ENCODE data around the gene PITX1. TPM values are rescaled to one million over a fixed set of nuclear protein-coding genes. Genes with fewer than 3 reads are reported as not detected.

Gene PITX1
- total and polyA plus RNA-seq, 12 donors = 0.06 to 0.24 (median 0.12) TPM; not detected in 8

DNA sequence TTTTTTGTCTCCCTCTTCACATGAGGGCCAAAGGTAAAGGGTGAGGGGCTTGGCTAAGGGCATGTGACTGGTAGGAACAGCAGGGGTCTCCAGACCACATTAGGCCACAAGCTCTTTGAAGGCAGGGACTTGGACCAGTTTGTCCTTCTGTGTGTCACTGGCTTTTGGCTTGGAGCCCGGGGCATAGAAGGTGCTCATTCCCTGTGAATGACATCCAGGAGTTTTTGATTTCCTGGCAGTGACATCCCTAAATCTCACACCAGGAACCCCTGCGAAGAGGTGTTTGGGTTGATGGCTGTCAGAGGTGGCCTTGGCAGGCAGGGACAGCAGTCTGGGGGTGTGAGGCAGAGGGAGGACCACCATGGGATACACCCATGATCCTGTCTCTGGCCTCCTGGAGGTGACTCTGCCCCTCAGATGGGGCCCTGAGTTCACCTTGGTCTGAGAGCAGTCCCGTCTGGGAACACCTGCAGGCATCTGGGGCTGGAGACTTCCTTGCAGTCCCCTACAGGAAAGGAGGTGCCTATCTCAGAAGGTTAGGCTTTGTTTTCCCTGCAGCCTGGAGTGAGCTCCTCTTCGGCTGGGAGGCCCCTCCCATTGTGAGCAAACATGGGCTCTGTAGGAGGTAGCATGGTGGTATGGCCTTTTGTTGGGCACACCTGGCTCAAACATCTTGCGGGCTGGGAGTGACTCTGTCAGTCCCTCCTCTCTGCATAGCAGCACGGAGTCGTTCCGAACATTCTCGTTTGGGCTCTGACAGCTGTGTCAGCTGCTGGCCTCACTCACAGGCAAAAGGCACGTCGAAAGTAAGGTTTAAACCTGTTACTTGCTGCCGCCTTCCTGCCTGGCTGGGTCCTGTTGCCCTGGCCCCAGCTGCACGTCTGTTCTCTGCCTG lies 38.6 kb upstream of the PITX1 start:
- Histone ChIP-seq H3K4me1 (no peaks in the 10 kb centered on the region), H3K27me3 (peaks cover 0 to 36% (median 12%) of the 10 kb centered on the region in 7 donors), H3K4me3 (no peak overlapping the region), H3K9me3 (no peaks in the 10 kb centered on the region), H3K27ac (no peak overlapping the region), H3K36me3 (no peaks in the 10 kb centered on the region)
- no peak for TF ChIP-seq CTCF (IDR thresholded peaks at IDR 0.05)
- DNase-seq (no peak), ATAC-seq (no peak)
- intact Hi-C loops (cut with DNase I) = no loop called here
- 53% methylated on average over 13 of the region's 13 CpGs for WGBS, 2 donors

- ATAC-seq = no peak
- H3K4me1 ChIP-seq = no peaks in the 10 kb centered on the region
- H3K4me3 ChIP-seq = no peak overlapping the region
- H3K36me3 ChIP-seq = no peaks in the 10 kb centered on the region
- WGBS, 2 donors = 85% methylated on average over 6 of the region's 6 CpGs
- H3K27me3 ChIP-seq = peaks cover 0 to 34% (median 12%) of the 10 kb centered on the region in 7 donors
- no peaks in the 10 kb centered on the region for H3K9me3 ChIP-seq
- intact Hi-C loops (cut with DNase I) = no loop called here
- no peak for TF ChIP-seq CTCF (IDR thresholded peaks at IDR 0.05)
- H3K27ac ChIP-seq = no peak overlapping the region
- DNase-seq = no peak
These were observed 37.3 kb upstream of the PITX1 start for GRCh38 chr5:135071311-135071710.

DNA sequence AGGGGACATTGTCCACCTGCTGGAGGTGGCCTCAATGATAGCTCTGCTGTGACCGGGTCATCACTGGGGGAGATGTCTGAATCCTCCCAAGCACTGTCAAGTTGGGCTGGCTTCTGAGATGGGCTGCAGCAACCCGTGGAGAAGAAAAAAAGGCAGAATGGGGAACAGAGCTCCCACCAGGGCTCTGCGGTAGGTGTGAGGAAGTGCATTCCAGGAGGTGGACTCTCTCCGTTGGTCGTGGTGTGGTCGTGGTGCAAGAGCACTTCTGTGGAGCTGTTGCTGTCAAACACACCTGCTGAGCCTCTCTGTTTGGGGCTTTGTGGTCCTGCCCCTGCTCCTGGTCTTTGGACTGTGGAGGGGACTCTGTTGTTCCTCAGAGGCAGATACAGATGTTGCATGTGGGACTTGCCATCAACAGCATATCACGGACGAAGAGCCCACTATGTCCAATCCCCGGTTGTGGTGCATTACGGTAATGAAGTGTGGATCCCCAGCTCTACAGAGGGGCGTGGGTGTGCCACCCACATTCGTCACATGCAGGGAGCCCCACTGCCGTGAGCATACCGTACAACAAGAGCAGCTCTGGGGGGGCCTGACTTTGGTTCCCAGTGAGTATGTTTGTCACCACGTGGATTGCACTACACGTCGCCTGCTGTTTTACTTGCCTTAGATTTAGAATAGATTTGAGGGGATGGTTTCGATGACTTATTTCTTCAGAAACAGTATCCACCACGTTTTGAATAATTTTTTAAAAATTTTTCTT lies 36.0 kb upstream of the PITX1 start:
- intact Hi-C loops (cut with DNase I) = no loop called here
- DNase-seq (no peak), ATAC-seq (no peak)
- Histone ChIP-seq H3K36me3 (no peaks in the 10 kb centered on the region), H3K27ac (no peak overlapping the region), H3K9me3 (no peaks in the 10 kb centered on the region), H3K4me3 (no peak overlapping the region), H3K27me3 (peaks cover 0 to 40% (median 11%) of the 10 kb centered on the region in 7 donors), H3K4me1 (no peaks in the 10 kb centered on the region)
- 68 to 71% methylated on average over 19 of the region's 19 CpGs for WGBS, 2 donors
- TF ChIP-seq CTCF (IDR thresholded peaks at IDR 0.05) = no peak

DNA sequence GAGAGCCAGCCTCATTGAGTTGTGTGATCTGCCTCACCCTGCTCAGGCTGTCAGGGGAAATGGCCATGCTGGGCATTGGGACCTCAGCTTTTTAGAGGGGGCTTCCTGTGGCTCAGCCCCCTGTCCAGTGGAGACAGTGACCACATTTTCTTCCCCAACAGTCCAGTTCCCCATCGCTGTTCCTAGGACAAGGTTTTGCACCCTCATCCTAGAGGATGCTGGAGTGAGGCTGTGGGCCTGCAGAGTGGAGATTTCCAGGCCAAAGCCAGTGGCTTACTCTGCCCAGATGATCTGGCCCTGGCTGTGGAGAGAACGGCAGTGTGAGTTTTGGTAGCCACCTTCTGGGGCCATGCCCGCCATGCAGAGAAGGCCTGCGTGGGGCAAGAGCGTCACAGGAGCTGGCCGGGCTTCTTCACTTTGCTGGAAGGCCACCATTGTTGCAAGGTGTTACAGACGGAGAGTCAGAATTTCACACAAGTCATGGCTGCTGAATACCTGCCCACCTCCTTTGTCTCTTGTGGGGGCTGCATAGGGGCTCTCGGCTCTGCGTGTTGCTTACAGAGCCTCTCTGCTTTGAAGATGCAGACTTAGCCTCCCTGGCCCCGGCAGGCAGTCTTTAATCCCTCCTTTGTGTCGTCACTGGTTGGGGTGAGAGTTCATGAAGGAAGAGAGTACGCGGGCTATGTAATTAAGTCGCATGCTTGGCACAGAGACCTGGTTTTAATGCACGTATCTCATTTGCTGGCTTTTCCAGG lies 35.2 kb upstream of the PITX1 start:
- Histone ChIP-seq H3K4me3 (no peak overlapping the region), H3K4me1 (no peaks in the 10 kb centered on the region), H3K36me3 (no peaks in the 10 kb centered on the region), H3K9me3 (no peaks in the 10 kb centered on the region), H3K27ac (no peak overlapping the region), H3K27me3 (peaks cover 0 to 42% (median 11%) of the 10 kb centered on the region in 7 donors)
- WGBS, 2 donors = 69 to 71% methylated on average over 15 of the region's 15 CpGs
- intact Hi-C loops (cut with DNase I) = no loop called here
- TF ChIP-seq CTCF (IDR thresholded peaks at IDR 0.05) = no peak
- no peak for DNase-seq
- ATAC-seq = no peak

Measured in heart right ventricle (tissue), 16 donors.